22Rv1 (cell line): ENCODE results near the gene ZNF382.

ENCODE experiments used
- H3K27ac ChIP-seq: fragments of 450-650 bp; 2 replicates; pipeline ENCODE4 v1.5.1; 2017
- CTCF ChIP-seq: fragments of 450-650 bp; IDR thresholded peaks from 2 replicates; pipeline ENCODE4 v1.5.1; 2017; ENCODE audit warnings: mild to moderate bottlenecking
- ZFX ChIP-seq: fragments of 450-650 bp; IDR thresholded peaks from 2 replicates; pipeline ENCODE4 v1.6.1; 2017; ENCODE audit warnings: antibody characterized with exemption, borderline replicate concordance

The ZNF382 gene

DNA sequence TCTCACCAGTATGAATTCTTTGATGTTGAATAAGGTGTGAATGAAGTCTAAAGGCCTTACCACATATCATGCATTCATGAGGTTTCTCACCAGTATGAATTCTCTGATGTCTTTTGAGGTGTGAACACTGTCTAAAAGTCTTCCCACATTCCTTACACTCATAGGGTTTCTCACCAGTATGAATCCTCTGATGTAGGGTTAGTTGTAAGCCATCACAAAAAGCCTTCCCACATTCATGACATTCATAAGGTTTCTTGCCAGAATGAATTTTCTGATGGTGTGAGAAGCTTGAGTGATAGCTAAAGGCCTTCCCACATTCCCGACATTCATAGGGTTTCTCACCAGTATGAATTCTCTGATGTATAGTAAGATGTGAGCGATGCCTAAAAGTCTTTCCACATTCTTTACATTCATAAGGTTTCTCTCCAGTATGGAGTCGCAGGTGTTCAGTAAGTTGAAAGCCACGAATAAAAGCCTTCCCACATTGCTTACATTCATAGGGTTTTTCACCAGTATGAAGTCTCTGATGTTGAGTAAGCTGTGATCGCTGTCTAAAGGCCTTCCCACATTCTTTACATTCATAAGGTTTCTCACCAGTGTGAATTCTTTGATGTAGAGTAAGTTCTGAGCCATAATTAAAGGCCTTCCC lies 33.9 kb downstream of the ZNF382 start:
- no peak overlapping the region for H3K27ac ChIP-seq
- TF ChIP-seq CTCF: no peak
- no peak for TF ChIP-seq ZFX

DNA sequence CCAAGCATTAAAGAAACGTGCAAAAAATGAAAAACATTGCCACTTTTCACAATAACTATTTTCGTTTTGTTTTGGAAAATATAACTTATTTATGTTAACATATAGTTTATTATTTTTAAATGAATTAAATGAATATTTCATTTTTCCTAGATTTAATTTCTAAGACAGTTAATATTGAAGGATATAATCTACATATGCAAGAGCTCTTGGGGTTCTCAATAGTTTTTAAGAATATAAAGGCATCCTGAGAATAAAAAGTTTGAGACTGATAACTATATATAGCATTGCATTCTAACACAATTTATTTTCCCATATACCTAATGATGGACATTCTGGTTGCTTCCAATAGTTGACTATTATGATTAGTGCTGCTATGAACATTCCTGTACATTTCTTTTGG lies 41.6 kb downstream of the ZNF382 start:
- no peak overlapping the region for H3K27ac ChIP-seq
- TF ChIP-seq ZFX (no peak), CTCF (no peak)

- no peak for TF ChIP-seq ZFX
- no peak for TF ChIP-seq CTCF
Measured at GRCh38 chr19:36652958-36653357, 47.8 kb downstream of the ZNF382 start.

DNA sequence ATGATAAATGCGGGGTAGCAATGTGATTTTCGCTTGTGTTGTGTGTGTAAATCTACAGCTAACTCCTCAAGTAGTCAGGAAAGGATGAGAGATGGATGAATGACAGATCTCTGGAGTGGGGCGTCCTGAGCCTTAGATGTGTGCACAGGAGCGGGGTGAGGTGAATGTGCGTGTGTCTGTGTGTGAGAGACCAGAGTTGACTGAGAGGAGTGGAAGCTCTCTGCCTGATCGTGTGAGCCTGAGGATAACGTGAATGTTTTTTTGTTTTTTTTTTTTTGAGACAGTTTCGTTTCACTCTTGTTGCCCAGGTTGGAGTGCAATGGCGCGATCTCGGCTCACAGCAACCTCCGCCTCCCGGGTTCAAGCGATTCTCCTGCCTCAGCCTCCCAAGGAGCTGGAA lies 60.7 kb downstream of the ZNF382 start:
- TF ChIP-seq CTCF (no peak), ZFX (no peak)
- H3K27ac ChIP-seq: peak overlapping the region; percentile 95

More at GRCh38 chr19:36652958-36653357, 47.8 kb downstream of the ZNF382 start:
- no peak overlapping the region for H3K27ac ChIP-seq

- H3K27ac ChIP-seq: no peak overlapping the region
- TF ChIP-seq CTCF: no peak
Measured at GRCh38 chr19:36668646-36669045, 63.5 kb downstream of the ZNF382 start.

DNA sequence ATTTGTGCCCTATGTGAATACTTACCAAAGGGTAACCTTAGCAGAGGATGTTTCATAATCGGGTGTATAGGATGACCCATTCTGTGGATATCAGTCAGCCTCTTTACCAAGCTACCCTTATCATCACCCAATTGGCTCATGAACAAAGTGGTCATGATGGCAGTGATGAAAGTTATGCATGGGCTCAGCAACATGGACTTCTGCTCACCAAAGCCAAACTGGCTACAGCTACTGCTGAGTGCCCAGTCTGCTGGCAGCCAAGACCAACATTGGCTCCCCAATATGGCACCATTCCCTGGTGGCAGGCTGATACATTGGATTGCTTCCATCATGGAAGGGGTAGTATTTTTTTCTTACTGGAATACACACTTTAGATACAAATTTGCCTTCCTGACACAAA lies 67.3 kb downstream of the ZNF382 start:
- TF ChIP-seq ZFX (no peak), CTCF (no peak)
- no peak overlapping the region for H3K27ac ChIP-seq

GRCh38 chr19:36674201-36674600 lies 69.1 kb downstream of the ZNF382 start:
- no peak for TF ChIP-seq ZFX
- TF ChIP-seq CTCF: no peak
- no peak overlapping the region for H3K27ac ChIP-seq
